Liver (tissue), 9 donors: ENCODE measurements around the gene SERPINB10. TPM values are rescaled to one million over a fixed set of nuclear protein-coding genes. Genes with fewer than 3 reads are reported as not detected.
"Not testable (repeated sequence)": the region's sequence is repeated elsewhere in the genome, so short reads cannot be mapped to it uniquely, and the experiment has no call there.

Source experiments
- DNase-seq: peaks from one replicate; pipeline ENCODE4 v3.0.0-alpha.2; 2017; ENCODE audit warnings: low spot score
- H3K27ac ChIP-seq, 2 donors: one replicate each; pipeline ENCODE4 v1.7.0; 2013; ENCODE audit warnings: inconsistent platforms in 2 of 2, low read length in 2 of 2, control low read depth in 1 of 2, low read depth in 1 of 2, mild to moderate bottlenecking in 1 of 2
- H3K27me3 ChIP-seq, 4 donors: one replicate each; pipeline versions ENCODE4 v1.6.1 to v1.7.0; 2013; ENCODE audit warnings: low read length in 3 of 4, inconsistent platforms in 1 of 4, mild to moderate bottlenecking in 1 of 4, moderate library complexity in 1 of 4; ENCODE audit not compliant: control insufficient read depth in 4 of 4, insufficient read depth in 4 of 4
- H3K36me3 ChIP-seq, 4 donors: one replicate each; pipeline versions ENCODE4 v1.6.1 to v1.7.0; 2013; ENCODE audit warnings: low read length in 3 of 4, mild to moderate bottlenecking in 3 of 4, low read depth in 1 of 4, moderate library complexity in 1 of 4; ENCODE audit not compliant: control insufficient read depth in 4 of 4, insufficient read depth in 3 of 4
- H3K4me1 ChIP-seq, 4 donors: one replicate each; pipeline versions ENCODE4 v1.6.1 to v1.7.0; 2013; ENCODE audit warnings: low read length in 3 of 4, mild to moderate bottlenecking in 3 of 4, moderate library complexity in 1 of 4; ENCODE audit not compliant: control insufficient read depth in 4 of 4, insufficient read depth in 4 of 4
- H3K4me3 ChIP-seq, 3 donors: one replicate each; pipeline versions ENCODE4 v1.6.1 to v1.7.0; 2013; ENCODE audit warnings: low read length in 3 of 3, control low read depth in 1 of 3, low read depth in 1 of 3, mild to moderate bottlenecking in 1 of 3
- H3K9ac ChIP-seq, 2 donors: one replicate each; pipeline ENCODE4 v1.7.0; 2013; ENCODE audit warnings: low read length in 2 of 2, mild to moderate bottlenecking in 2 of 2, moderate library complexity in 2 of 2, control low read depth in 1 of 2, low read depth in 1 of 2
- H3K9me3 ChIP-seq, 4 donors: one replicate each; pipeline versions ENCODE4 v1.6.1 to v1.7.0; 2013; ENCODE audit warnings: low read length in 3 of 4; ENCODE audit not compliant: control insufficient read depth in 4 of 4
- ATF3 ChIP-seq: IDR thresholded peaks from 2 replicates; pipeline ENCODE4 v1.6.1; 2016; ENCODE audit warnings: antibody characterized with exemption
- CTCF ChIP-seq: fragments of 150-350 bp; IDR thresholded peaks from 2 replicates; pipeline ENCODE4 v1.5.1; 2017; ENCODE audit warnings: improper control_type of control experiment, low read depth, low read length; ENCODE audit not compliant: missing input control
- EGR1 ChIP-seq, 2 donors: IDR thresholded peaks; 2 replicates each; pipeline ENCODE4 v1.6.1; 2016 to 2018; ENCODE audit warnings: antibody characterized with exemption in 2 of 2, low read depth in 2 of 2
- FOXA1 ChIP-seq: IDR thresholded peaks from 2 replicates; pipeline ENCODE4 v1.6.1; 2016; ENCODE audit warnings: antibody characterized with exemption
- JUND ChIP-seq, 2 donors: IDR thresholded peaks; 2 replicates each; pipeline ENCODE4 v1.6.1; 2016; ENCODE audit warnings: antibody characterized with exemption in 2 of 2
- NR2F2 ChIP-seq: IDR thresholded peaks from 2 replicates; pipeline ENCODE4 v1.6.1; 2016; ENCODE audit warnings: antibody characterized with exemption
- RAD21 ChIP-seq, 2 donors: IDR thresholded peaks; 2 replicates each; pipeline ENCODE4 v1.6.1; 2016; ENCODE audit warnings: antibody characterized with exemption in 2 of 2, mild to moderate bottlenecking in 2 of 2
- REST ChIP-seq: IDR thresholded peaks from 2 replicates; pipeline ENCODE4 v1.6.1; 2016; ENCODE audit warnings: antibody characterized with exemption, mild to moderate bottlenecking
- RXRA ChIP-seq, 2 donors: IDR thresholded peaks; 2 replicates each; pipeline ENCODE4 v1.6.1; 2017 to 2018; ENCODE audit warnings: antibody characterized with exemption in 2 of 2, mild to moderate bottlenecking in 1 of 2
- SP1 ChIP-seq: IDR thresholded peaks from 2 replicates; pipeline ENCODE4 v1.6.1; 2018; ENCODE audit warnings: antibody characterized with exemption, mild to moderate bottlenecking
- TAF1 ChIP-seq: conservative IDR thresholded peaks from 2 replicates; pipeline ENCODE4 v1.6.1; 2016; ENCODE audit warnings: antibody characterized with exemption, mild to moderate bottlenecking
- YY1 ChIP-seq: IDR thresholded peaks from 2 replicates; pipeline ENCODE4 v1.6.1; 2016; ENCODE audit warnings: antibody characterized with exemption, mild to moderate bottlenecking
- ZBTB33 ChIP-seq: IDR thresholded peaks from 2 replicates; pipeline ENCODE4 v1.6.1; 2016; ENCODE audit warnings: antibody characterized with exemption
- WGBS: extraction: QIAGEN DNeasy Blood & Tissue Kit; methylation state at CpG from one replicate; pipeline ENCODE4 v1.1.7; 2013; 5-methylcytosine and 5-hydroxymethylcytosine counted together
- polyA plus RNA-seq, 2 donors: library from polyadenylated mRNA; stranded (reverse) in 1 of 2; unstranded in 1 of 2; fragments of 200-250 nt in 1 of 2; fragments of >200 nt in 1 of 2; fragmentation: Nextera tagmentation in 1 of 2; extraction: Ambion mirVana in 1 of 2; gene quantifications; one replicate each; pipeline versions ENCODE4 v1.2.1 to v1.2.3, GENCODE V29; 2013 to 2015
- total RNA-seq, 2 donors: library from RNA; depleted of rRNA; stranded (reverse); fragments of >200 nt; gene quantifications; one replicate each; pipeline ENCODE4 v1.2.3, GENCODE V29; 2014
- donor health status: healthy.
- donor health status: healthy.
- donor health status: healthy.
- donor health status: healthy.
- donor health status: healthy.

The SERPINB10 gene
- total and polyA plus RNA-seq, 4 donors = 4.6 TPM; not detected in 3

GRCh38 chr18:63928331-63928730, 20.6 kb downstream of the SERPINB10 start:
- 68% methylated on average over 8 of the region's 8 CpGs for WGBS
- no peaks in the 10 kb centered on the region for H3K27me3 ChIP-seq
- H3K9ac ChIP-seq = no peak overlapping the region
- no peaks in the 10 kb centered on the region for H3K9me3 ChIP-seq
- TF ChIP-seq YY1 (no peak), NR2F2 (no peak), SP1 (no peak), ZBTB33 (no peak)
- no peak for DNase-seq
- no peak overlapping the region for H3K27ac ChIP-seq
- H3K36me3 ChIP-seq = no peaks in the 10 kb centered on the region
- no peaks in the 10 kb centered on the region for H3K4me1 ChIP-seq
- no peak overlapping the region for H3K4me3 ChIP-seq

GRCh38 chr18:63929369-63929768, 21.6 kb downstream of the SERPINB10 start:
- DNase-seq, H3K27ac ChIP-seq, H3K4me1 ChIP-seq: not testable (repeated sequence)

GRCh38 chr18:63930773-63931354, 23.1 kb downstream of the SERPINB10 start:
- WGBS = 84% methylated on average over 3 of the region's 3 CpGs
- Histone ChIP-seq H3K27me3 (no peaks in the 10 kb centered on the region), H3K9me3 (no peaks in the 10 kb centered on the region), H3K36me3 (no peaks in the 10 kb centered on the region), H3K4me3 (no peak overlapping the region), H3K4me1 (no peaks in the 10 kb centered on the region), H3K9ac (no peak overlapping the region), H3K27ac (no peak overlapping the region)
- no peak for DNase-seq
- TF ChIP-seq REST = no peak
- TF ChIP-seq ATF3 = no peak
- TF ChIP-seq FOXA1 = no peak
- no peak for TF ChIP-seq RAD21 (IDR thresholded peaks at IDR 0.05)
- no peak for TF ChIP-seq RXRA (IDR thresholded peaks at IDR 0.05)
- no peak for TF ChIP-seq EGR1 (IDR thresholded peaks at IDR 0.05; ENCODE audit: low read depth in 2 of 2)
- TF ChIP-seq JUND (IDR thresholded peaks at IDR 0.05) = no peak
- TF ChIP-seq SP1 = no peak
- no peak for TF ChIP-seq YY1
- TF ChIP-seq ZBTB33 = no peak
- no peak for TF ChIP-seq CTCF
- TF ChIP-seq TAF1 = no peak

More at GRCh38 chr18:63929369-63929768, 21.6 kb downstream of the SERPINB10 start:
- H3K27me3 ChIP-seq, H3K36me3 ChIP-seq, H3K4me3 ChIP-seq, H3K9me3 ChIP-seq, H3K9ac ChIP-seq: not testable (repeated sequence)
